Measurements from ENCODE around the gene TP53RK.

GRCh38 chr20:46691196-46691595 lies 2.0 kb upstream of the TP53RK start:
- TF ChIP-seq CTCF (IDR thresholded peaks at IDR 0.05; ENCODE audit: low read length) (no peak), EZH2 (optimal IDR thresholded peaks at IDR 0.05; ENCODE audit: low read depth, low read length) (no peak)
